Measurements from ENCODE around the gene LLCFC1.

GRCh38 chr7:142908921-142909890, 30.1 kb upstream of the LLCFC1 start:
- TF ChIP-seq RARB (CRISPR knock-in tag; IDR thresholded peaks at IDR 0.05) (no peak), ZFP3 (CRISPR knock-in tag; IDR thresholded peaks at IDR 0.05) (no peak), ZNF565 (CRISPR knock-in tag; conservative IDR thresholded peaks at IDR 0.05; ENCODE audit: low read depth) (no peak), PATZ1 (CRISPR knock-in tag; IDR thresholded peaks at IDR 0.05; ENCODE audit: borderline replicate concordance) (no peak), ZNF70 (CRISPR knock-in tag; IDR thresholded peaks at IDR 0.05) (no peak), GLIS3 (CRISPR knock-in tag; IDR thresholded peaks at IDR 0.05) (no peak), ZFP30 (CRISPR knock-in tag; IDR thresholded peaks at IDR 0.05) (no peak), TSHZ2 (CRISPR knock-in tag; IDR thresholded peaks at IDR 0.05) (no peak), ZC3H10 (CRISPR knock-in tag; IDR thresholded peaks at IDR 0.05) (no peak)
